ENCODE measurements around the gene CHRM4.
A peak's percentile ranks its signal among the peaks of the same experiment; 100 is the strongest.

The CHRM4 gene

DNA sequence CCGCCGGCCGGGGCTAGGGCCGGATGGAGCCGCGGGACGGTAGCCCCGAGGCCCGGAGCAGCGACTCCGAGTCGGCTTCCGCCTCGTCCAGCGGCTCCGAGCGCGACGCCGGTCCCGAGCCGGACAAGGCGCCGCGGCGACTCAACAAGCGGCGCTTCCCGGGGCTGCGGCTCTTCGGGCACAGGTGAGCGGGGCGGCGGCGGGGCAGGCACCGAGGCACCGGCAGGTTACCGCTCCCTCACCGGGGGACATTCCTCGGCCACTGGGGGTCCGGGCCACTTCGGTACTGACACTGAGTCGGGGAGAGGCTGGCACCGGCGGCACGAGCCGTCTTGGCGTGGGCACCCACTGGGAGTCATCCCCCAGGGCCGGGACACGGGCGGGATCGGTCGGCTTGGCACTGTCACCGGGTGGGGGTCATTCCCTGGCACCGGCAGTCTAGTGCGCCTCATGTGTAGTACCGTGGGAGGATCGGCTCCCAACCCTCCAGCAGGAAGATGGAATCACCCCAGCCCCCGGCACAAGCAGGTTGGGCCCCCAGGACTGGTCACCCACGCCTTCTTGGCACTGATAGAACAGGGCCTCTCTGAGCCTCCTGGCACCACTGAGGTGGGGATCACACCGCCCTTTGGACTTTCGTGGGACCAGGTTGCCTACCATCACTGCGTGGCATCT lies 43.8 kb downstream of the CHRM4 start:
- DNase-seq (ENCODE audit: low spot score), result no peak

DNA sequence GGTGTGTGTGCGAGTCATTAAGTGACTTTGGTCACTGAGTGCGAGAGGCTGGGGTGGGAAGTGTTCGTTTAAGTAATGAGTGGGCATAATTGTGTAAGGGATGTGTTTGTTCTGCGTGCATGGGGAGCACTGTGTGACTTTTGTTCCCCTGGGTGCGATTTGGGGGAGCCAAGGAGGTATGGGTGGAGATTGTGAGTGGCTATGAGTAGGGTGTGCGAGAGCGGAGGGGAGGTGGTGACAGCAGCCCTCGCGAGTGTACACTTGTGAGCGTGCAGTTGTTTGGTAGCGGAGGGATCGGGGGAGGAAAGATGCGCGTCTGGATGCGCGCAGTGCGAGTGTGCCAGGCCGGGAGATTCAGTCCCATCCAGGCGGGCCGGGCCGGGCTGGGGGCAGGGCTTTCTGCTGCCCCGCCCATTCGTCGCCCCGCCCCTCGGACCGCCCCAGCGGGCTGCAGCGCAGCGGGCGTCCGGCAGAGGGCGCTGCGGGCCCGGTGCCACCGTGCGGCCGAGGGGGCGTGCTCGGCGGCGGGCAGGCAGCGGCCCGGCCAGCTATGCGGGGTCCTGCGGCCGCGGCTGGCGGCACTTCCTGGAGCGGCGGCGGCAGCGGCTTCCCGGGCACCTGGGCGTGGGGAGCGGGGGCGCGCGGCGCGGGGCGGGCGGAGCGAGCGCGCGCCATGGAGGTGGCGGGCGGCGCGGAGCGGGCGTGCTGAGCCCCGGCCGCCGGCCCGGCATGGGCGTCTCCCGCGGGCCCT lies 44.5 kb downstream of the CHRM4 start, which contains the start of gene DGKZ:
TSS of gene DGKZ (plus strand) at position 578 of the 751 bp plus-strand sequence. CDS start 197 bp downstream, outside the sequence.
- DNase-seq (ENCODE audit: low spot score), result peak; percentile 95

GRCh38 chr11:46345881-46346484 lies 45.6 kb downstream of the CHRM4 start:
- DNase-seq (ENCODE audit: low spot score), result no peak

- DNase-seq (ENCODE audit: low spot score), result peak; percentile 36
Measured at GRCh38 chr11:46345131-46345597, 46.4 kb downstream of the CHRM4 start.

DNA sequence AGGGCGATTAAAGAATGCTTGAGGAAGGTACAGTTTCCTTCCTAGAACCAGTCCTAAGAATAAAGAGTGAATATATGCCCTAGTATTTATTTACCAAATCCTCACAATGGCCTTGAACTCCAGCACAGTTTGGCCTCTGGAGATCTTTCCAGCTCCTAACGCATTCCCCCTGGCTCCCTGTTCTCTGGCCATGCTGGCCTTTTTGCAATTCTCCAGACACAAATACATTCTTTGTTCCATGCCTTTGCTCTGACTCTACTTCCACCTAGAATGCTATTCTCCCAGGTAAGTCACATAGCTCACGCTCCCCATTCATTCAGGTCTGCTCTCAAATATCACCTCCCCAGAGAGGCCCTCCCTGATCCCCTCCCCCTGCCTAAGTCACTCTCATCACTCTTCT lies 48.1 kb downstream of the CHRM4 start:
- no peak for DNase-seq (ENCODE audit: low spot score)

GRCh38 chr11:46342239-46342638 lies 49.3 kb downstream of the CHRM4 start:
- no peak for DNase-seq (ENCODE audit: low spot score)

GRCh38 chr11:46341454-46341853 lies 50.1 kb downstream of the CHRM4 start:
- no peak for DNase-seq (ENCODE audit: low spot score)

DNA sequence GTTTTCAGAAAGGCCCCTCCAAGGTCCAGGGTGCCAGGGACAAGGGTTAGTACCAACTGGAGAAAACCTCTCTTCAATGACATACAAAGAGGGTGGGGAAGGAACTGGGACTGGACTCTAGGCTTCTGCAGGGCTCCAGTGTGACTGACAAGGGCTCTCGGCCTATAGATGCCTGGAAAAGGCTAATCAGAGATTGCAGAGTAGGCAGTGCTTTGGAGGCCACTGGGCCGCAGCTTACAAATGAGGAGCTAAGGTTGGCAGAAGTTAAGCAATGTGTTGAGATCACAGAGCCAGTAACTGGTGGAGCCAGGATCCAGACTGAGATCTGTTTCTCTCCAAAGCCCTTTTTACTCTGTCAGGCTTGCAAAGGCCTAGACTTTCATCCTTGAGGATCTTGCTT lies 51.8 kb downstream of the CHRM4 start:
- no peak for DNase-seq (ENCODE audit: low spot score)

DNA sequence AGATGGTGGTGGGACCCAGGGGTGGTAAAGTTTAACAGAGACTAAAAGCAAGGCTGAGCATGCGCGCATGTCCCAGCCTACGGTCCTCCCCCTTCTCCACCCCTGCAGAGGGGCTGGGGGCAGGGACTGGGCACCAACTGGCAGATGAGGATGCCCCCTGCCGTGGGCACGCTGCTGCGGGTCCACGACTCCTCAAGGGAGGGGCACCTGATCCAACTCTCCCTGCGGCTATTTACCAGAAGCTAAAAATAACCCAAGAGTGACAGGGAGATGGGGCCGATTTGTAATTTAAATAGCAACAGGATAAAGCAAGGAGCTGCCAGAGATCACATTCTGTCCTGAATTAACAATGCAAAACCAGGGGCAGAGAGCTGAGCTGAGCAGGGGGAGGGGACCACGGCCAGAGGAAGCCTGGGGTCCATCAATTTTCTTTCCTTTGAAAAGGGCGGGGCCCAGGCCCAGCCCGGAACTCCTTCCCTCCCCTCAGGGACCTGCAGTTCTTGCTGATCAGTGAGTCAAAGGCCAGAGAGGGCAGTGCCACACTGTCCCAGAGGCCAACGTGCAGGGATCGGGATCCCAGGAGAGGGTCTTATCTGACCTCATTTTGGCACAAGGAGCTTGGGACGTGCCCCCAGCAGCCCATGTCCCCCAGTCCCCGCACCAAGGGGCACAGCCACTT lies 52.4 kb downstream of the CHRM4 start:
- no peak for DNase-seq (ENCODE audit: low spot score)

GRCh38 chr11:46338636-46338987 lies 53.0 kb downstream of the CHRM4 start:
- DNase-seq (ENCODE audit: low spot score), result no peak

- no peak for DNase-seq (ENCODE audit: low spot score)
Measured at GRCh38 chr11:46337626-46338345, 53.8 kb downstream of the CHRM4 start.

- no peak for DNase-seq (ENCODE audit: low spot score)
Measured at GRCh38 chr11:46336563-46337180, 54.9 kb downstream of the CHRM4 start.

- DNase-seq (ENCODE audit: low spot score), result no peak
Measured at GRCh38 chr11:46335890-46336562, 55.5 kb downstream of the CHRM4 start.

GRCh38 chr11:46335271-46335670 lies 56.3 kb downstream of the CHRM4 start:
- DNase-seq (ENCODE audit: low spot score), result no peak

GRCh38 chr11:46334211-46334610 lies 57.4 kb downstream of the CHRM4 start:
- no peak for DNase-seq (ENCODE audit: low spot score)
